Esophagus squamous epithelium (tissue), 4 donors: ENCODE results near the gene SGSH.

Experiments used
- CTCF ChIP-seq, 6 experiments: fragments of 450-650 bp in 4 of 6; fragments of 200-600 bp in 2 of 6; sonication (generic) in 2 of 6; IDR thresholded peaks; one replicate each; pipeline ENCODE4 v1.5.1; 2016 to 2019; ENCODE audit warnings: antibody characterized with exemption in 6 of 6, mild to moderate bottlenecking in 4 of 6, moderate library complexity in 4 of 6
- POLR2A ChIP-seq, 4 donors: fragments of 450-650 bp; IDR thresholded peaks; one replicate each; pipeline ENCODE4 v1.6.1; 2017; ENCODE audit warnings: antibody characterized with exemption in 4 of 4, mild to moderate bottlenecking in 4 of 4, moderate library complexity in 3 of 4

GRCh38 chr17:80182118-80182844 lies 37.9 kb downstream of the SGSH start:
- no peak for TF ChIP-seq CTCF (IDR thresholded peaks at IDR 0.05)
- TF ChIP-seq POLR2A (IDR thresholded peaks at IDR 0.05) = no peak
